PFSK-1 (cell line): Measurements from ENCODE around the gene ZNF644.

Experiments used
- POLR2AphosphoS5 ChIP-seq: IDR thresholded peaks from 2 replicates; pipeline ENCODE4 v1.6.1; 2012; ENCODE audit warnings: low read depth, mild to moderate bottlenecking, control low read depth, low read length, moderate library complexity
- REST ChIP-seq, 2 experiments: IDR thresholded peaks; 2 replicates each; pipeline versions ENCODE4 v1.6.1 to v1.8.0; 2011 to 2012; ENCODE audit warnings: low read depth in 2 of 2, low read length in 2 of 2, control low read depth in 1 of 2, inconsistent platforms in 1 of 2, mild to moderate bottlenecking in 1 of 2, moderate library complexity in 1 of 2; ENCODE audit not compliant: insufficient read depth in 1 of 2
- SIN3A ChIP-seq: IDR thresholded peaks from 2 replicates; pipeline ENCODE4 v1.6.1; 2012; ENCODE audit warnings: mild to moderate bottlenecking, low read length, moderate library complexity, borderline replicate concordance; ENCODE audit not compliant: insufficient read depth
- TAF1 ChIP-seq: IDR thresholded peaks from 2 replicates; pipeline ENCODE4 v1.6.1; 2012; ENCODE audit warnings: low read length, control low read depth, borderline replicate concordance; ENCODE audit not compliant: insufficient read depth

- no peak for TF ChIP-seq POLR2AphosphoS5
- TF ChIP-seq REST (IDR thresholded peaks at IDR 0.05; ENCODE audit: insufficient read depth in 1 of 2, low read depth in 2 of 2, low read length in 2 of 2), result no peak
- no peak for TF ChIP-seq TAF1
- TF ChIP-seq SIN3A, result no peak
Observed at GRCh38 chr1:90993245-90993644, 28.6 kb downstream of the ZNF644 start.
